GM12865 (cell line): Measurements from ENCODE around the gene GAD2.
"Not testable (repeated sequence)": the region's sequence is repeated elsewhere in the genome, so short reads cannot be mapped to it uniquely, and the experiment has no call there.

Source experiments
- DNase-seq: peaks from one replicate; pipeline ENCODE4 v3.0.0; 2010; ENCODE audit warnings: low read depth
- H3K4me3 ChIP-seq: 2 replicates; pipeline ENCODE4 v1.5.1; 2011; ENCODE audit warnings: mild to moderate bottlenecking, low read depth, low read length, control low read depth
- TF ChIP-seq, protein P1 (sequence below): IDR thresholded peaks from 2 replicates; pipeline ENCODE4 v1.5.1; 2011; ENCODE audit warnings: low read length, control low read depth, low read depth, inconsistent platforms; ENCODE audit not compliant: insufficient read depth; ENCODE audit errors: missing control alignments

Gene GAD2

DNA sequence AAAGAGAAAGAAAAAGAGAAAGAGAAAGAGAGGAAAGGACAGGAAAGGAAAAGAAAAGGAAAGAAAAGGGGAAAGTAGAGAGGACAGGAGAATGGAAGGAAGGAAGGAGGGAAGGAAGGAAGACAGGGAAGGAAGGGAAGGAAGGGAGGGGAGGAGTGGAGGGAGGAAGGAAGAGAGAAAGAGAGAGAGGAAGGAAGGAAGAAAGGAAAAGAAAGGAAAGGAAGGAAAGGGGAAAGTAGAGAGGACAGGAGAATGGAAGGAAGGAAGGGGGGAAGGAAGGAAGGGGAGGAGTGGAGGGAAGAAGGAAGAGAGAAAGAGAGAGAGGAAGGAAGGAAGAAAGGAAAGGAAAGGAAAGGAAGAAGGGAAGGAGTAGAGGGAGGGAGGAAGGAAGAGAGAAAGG is 125.1 kb downstream of the GAD2 start:
- DNase-seq = no peak
- H3K4me3 ChIP-seq = no peak overlapping the region
- TF ChIP-seq, protein P1, sequence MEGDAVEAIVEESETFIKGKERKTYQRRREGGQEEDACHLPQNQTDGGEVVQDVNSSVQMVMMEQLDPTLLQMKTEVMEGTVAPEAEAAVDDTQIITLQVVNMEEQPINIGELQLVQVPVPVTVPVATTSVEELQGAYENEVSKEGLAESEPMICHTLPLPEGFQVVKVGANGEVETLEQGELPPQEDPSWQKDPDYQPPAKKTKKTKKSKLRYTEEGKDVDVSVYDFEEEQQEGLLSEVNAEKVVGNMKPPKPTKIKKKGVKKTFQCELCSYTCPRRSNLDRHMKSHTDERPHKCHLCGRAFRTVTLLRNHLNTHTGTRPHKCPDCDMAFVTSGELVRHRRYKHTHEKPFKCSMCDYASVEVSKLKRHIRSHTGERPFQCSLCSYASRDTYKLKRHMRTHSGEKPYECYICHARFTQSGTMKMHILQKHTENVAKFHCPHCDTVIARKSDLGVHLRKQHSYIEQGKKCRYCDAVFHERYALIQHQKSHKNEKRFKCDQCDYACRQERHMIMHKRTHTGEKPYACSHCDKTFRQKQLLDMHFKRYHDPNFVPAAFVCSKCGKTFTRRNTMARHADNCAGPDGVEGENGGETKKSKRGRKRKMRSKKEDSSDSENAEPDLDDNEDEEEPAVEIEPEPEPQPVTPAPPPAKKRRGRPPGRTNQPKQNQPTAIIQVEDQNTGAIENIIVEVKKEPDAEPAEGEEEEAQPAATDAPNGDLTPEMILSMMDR = no peak

DNA sequence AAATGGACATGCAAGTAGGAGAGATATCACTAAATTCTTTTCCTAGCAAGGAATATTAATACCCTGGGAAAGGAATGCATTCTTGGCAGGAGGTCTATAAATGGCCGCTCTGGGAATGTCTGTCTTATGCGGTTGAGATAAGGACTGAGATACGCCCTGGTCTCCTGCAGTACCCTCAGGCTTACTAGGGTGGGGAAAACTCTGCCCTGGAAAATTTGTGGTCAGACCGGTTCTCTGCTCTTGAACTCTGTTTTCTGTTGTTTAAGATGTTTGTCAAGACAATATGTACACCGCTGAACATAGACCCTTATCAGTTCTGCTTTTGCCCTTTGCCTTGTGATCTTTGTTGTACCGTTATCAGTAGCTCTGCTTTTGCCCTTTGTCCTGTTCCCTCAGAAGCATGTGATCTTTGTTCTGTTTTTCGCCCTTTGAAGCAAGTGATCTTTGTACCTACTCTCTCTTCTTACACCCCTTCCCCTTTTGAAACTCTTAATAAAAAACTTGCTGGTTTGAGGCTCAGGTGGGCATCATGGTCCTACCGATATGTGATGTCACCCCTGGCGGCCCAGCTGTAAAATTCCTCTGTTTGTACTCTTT is 132.3 kb downstream of the GAD2 start:
- H3K4me3 ChIP-seq, DNase-seq: not testable (repeated sequence)
